OCI-LY7 (cell line): ENCODE results near the gene CRMP1.

ENCODE experiments used
- EZH2phosphoT487 ChIP-seq: fragments of 200-600 bp; sonication (generic); IDR thresholded peaks from 2 replicates; pipeline ENCODE4 v1.6.1; 2018; ENCODE audit warnings: low read depth, borderline replicate concordance, mild to moderate bottlenecking, mixed run types, antibody characterized with exemption, low read length, moderate library complexity, mixed read lengths
- TF ChIP-seq, protein P1 (sequence below): fragments of 200-600 bp; sonication (generic); conservative IDR thresholded peaks from 2 replicates; pipeline ENCODE4 v1.5.1; 2014; ENCODE audit warnings: mild to moderate bottlenecking, antibody characterized with exemption, low read length, moderate library complexity, mixed read lengths

DNA sequence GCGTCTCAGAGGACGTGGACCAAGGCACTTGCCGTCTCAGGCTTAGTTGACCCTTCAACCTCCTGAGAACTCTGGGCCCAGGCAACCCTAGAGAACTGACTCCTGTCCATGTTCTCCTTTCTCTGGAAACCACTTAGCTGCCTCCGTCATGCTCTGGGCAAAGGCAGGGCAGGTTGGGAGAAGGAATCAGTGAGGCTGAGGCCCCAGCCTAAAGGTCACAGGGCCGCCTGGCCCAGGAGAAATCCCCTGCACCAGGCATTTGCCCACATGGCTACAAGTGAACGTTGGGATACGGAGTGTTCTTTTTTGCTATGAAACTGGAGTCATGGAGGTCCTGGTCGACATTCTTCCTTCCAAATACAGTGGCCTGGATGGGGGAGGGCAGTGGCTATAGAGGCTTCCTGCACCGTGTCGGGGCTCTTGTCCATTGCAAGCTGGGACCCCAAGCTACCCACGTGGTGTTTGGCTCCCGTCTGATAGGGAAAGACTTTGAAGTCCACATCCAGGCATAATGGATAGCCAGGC is 76.0 kb downstream of the CRMP1 start:
- TF ChIP-seq, protein P1, sequence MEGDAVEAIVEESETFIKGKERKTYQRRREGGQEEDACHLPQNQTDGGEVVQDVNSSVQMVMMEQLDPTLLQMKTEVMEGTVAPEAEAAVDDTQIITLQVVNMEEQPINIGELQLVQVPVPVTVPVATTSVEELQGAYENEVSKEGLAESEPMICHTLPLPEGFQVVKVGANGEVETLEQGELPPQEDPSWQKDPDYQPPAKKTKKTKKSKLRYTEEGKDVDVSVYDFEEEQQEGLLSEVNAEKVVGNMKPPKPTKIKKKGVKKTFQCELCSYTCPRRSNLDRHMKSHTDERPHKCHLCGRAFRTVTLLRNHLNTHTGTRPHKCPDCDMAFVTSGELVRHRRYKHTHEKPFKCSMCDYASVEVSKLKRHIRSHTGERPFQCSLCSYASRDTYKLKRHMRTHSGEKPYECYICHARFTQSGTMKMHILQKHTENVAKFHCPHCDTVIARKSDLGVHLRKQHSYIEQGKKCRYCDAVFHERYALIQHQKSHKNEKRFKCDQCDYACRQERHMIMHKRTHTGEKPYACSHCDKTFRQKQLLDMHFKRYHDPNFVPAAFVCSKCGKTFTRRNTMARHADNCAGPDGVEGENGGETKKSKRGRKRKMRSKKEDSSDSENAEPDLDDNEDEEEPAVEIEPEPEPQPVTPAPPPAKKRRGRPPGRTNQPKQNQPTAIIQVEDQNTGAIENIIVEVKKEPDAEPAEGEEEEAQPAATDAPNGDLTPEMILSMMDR = no peak
- no peak for TF ChIP-seq EZH2phosphoT487
